Liver (tissue), 9 donors: Measurements from ENCODE around the gene RPUSD2. TPM values are rescaled to one million over a fixed set of nuclear protein-coding genes. Genes with fewer than 3 reads are reported as not detected.

Source experiments
- DNase-seq: peaks from one replicate; pipeline ENCODE4 v3.0.0-alpha.2; 2017; ENCODE audit warnings: low spot score
- H3K27ac ChIP-seq, 2 donors: one replicate each; pipeline ENCODE4 v1.7.0; 2013; ENCODE audit warnings: inconsistent platforms in 2 of 2, low read length in 2 of 2, control low read depth in 1 of 2, low read depth in 1 of 2, mild to moderate bottlenecking in 1 of 2
- H3K27me3 ChIP-seq, 4 donors: one replicate each; pipeline versions ENCODE4 v1.6.1 to v1.7.0; 2013; ENCODE audit warnings: low read length in 3 of 4, inconsistent platforms in 1 of 4, mild to moderate bottlenecking in 1 of 4, moderate library complexity in 1 of 4; ENCODE audit not compliant: control insufficient read depth in 4 of 4, insufficient read depth in 4 of 4
- H3K36me3 ChIP-seq, 4 donors: one replicate each; pipeline versions ENCODE4 v1.6.1 to v1.7.0; 2013; ENCODE audit warnings: low read length in 3 of 4, mild to moderate bottlenecking in 3 of 4, low read depth in 1 of 4, moderate library complexity in 1 of 4; ENCODE audit not compliant: control insufficient read depth in 4 of 4, insufficient read depth in 3 of 4
- H3K4me1 ChIP-seq, 4 donors: one replicate each; pipeline versions ENCODE4 v1.6.1 to v1.7.0; 2013; ENCODE audit warnings: low read length in 3 of 4, mild to moderate bottlenecking in 3 of 4, moderate library complexity in 1 of 4; ENCODE audit not compliant: control insufficient read depth in 4 of 4, insufficient read depth in 4 of 4
- H3K4me3 ChIP-seq, 3 donors: one replicate each; pipeline versions ENCODE4 v1.6.1 to v1.7.0; 2013; ENCODE audit warnings: low read length in 3 of 3, control low read depth in 1 of 3, low read depth in 1 of 3, mild to moderate bottlenecking in 1 of 3
- H3K9ac ChIP-seq, 2 donors: one replicate each; pipeline ENCODE4 v1.7.0; 2013; ENCODE audit warnings: low read length in 2 of 2, mild to moderate bottlenecking in 2 of 2, moderate library complexity in 2 of 2, control low read depth in 1 of 2, low read depth in 1 of 2
- H3K9me3 ChIP-seq, 4 donors: one replicate each; pipeline versions ENCODE4 v1.6.1 to v1.7.0; 2013; ENCODE audit warnings: low read length in 3 of 4; ENCODE audit not compliant: control insufficient read depth in 4 of 4
- ATF3 ChIP-seq: IDR thresholded peaks from 2 replicates; pipeline ENCODE4 v1.6.1; 2016; ENCODE audit warnings: antibody characterized with exemption
- CTCF ChIP-seq: fragments of 150-350 bp; IDR thresholded peaks from 2 replicates; pipeline ENCODE4 v1.5.1; 2017; ENCODE audit warnings: improper control_type of control experiment, low read depth, low read length; ENCODE audit not compliant: missing input control
- EGR1 ChIP-seq, 2 donors: IDR thresholded peaks; 2 replicates each; pipeline ENCODE4 v1.6.1; 2016 to 2018; ENCODE audit warnings: antibody characterized with exemption in 2 of 2, low read depth in 2 of 2
- FOXA2 ChIP-seq: IDR thresholded peaks from 2 replicates; pipeline ENCODE4 v1.6.1; 2016; ENCODE audit warnings: antibody characterized with exemption
- GABPA ChIP-seq, 2 donors: IDR thresholded peaks in 1 of 2; conservative IDR thresholded peaks in 1 of 2; 2 replicates each; pipeline ENCODE4 v1.6.1; 2016; ENCODE audit warnings: antibody characterized with exemption in 2 of 2, mild to moderate bottlenecking in 1 of 2, moderate library complexity in 1 of 2
- HNF4A ChIP-seq, 2 donors: conservative IDR thresholded peaks; 2 replicates each; pipeline ENCODE4 v1.6.1; 2016; ENCODE audit warnings: antibody characterized with exemption in 2 of 2, mild to moderate bottlenecking in 2 of 2
- JUND ChIP-seq, 2 donors: IDR thresholded peaks; 2 replicates each; pipeline ENCODE4 v1.6.1; 2016; ENCODE audit warnings: antibody characterized with exemption in 2 of 2
- MAX ChIP-seq: IDR thresholded peaks from 2 replicates; pipeline ENCODE4 v1.6.1; 2016; ENCODE audit warnings: antibody characterized with exemption
- NR2F2 ChIP-seq: IDR thresholded peaks from 2 replicates; pipeline ENCODE4 v1.6.1; 2016; ENCODE audit warnings: antibody characterized with exemption
- RAD21 ChIP-seq, 2 donors: IDR thresholded peaks; 2 replicates each; pipeline ENCODE4 v1.6.1; 2016; ENCODE audit warnings: antibody characterized with exemption in 2 of 2, mild to moderate bottlenecking in 2 of 2
- REST ChIP-seq: IDR thresholded peaks from 2 replicates; pipeline ENCODE4 v1.6.1; 2016; ENCODE audit warnings: antibody characterized with exemption, mild to moderate bottlenecking
- RXRA ChIP-seq, 2 donors: IDR thresholded peaks; 2 replicates each; pipeline ENCODE4 v1.6.1; 2017 to 2018; ENCODE audit warnings: antibody characterized with exemption in 2 of 2, mild to moderate bottlenecking in 1 of 2
- SP1 ChIP-seq: IDR thresholded peaks from 2 replicates; pipeline ENCODE4 v1.6.1; 2018; ENCODE audit warnings: antibody characterized with exemption, mild to moderate bottlenecking
- YY1 ChIP-seq: IDR thresholded peaks from 2 replicates; pipeline ENCODE4 v1.6.1; 2016; ENCODE audit warnings: antibody characterized with exemption, mild to moderate bottlenecking
- ZBTB33 ChIP-seq: IDR thresholded peaks from 2 replicates; pipeline ENCODE4 v1.6.1; 2016; ENCODE audit warnings: antibody characterized with exemption
- WGBS: extraction: QIAGEN DNeasy Blood & Tissue Kit; methylation state at CpG from one replicate; pipeline ENCODE4 v1.1.7; 2013; 5-methylcytosine and 5-hydroxymethylcytosine counted together
- polyA plus RNA-seq, 2 donors: library from polyadenylated mRNA; stranded (reverse) in 1 of 2; unstranded in 1 of 2; fragments of 200-250 nt in 1 of 2; fragments of >200 nt in 1 of 2; fragmentation: Nextera tagmentation in 1 of 2; extraction: Ambion mirVana in 1 of 2; gene quantifications; one replicate each; pipeline versions ENCODE4 v1.2.1 to v1.2.3, GENCODE V29; 2013 to 2015
- total RNA-seq, 2 donors: library from RNA; depleted of rRNA; stranded (reverse); fragments of >200 nt; gene quantifications; one replicate each; pipeline ENCODE4 v1.2.3, GENCODE V29; 2014
- donor health status: healthy.
- donor health status: healthy.
- donor health status: healthy.
- donor health status: healthy.
- donor health status: healthy.

Gene RPUSD2
- total and polyA plus RNA-seq, 4 donors: 5.3 to 7.6 (median 6.6) TPM

GRCh38 chr15:40597024-40597423 lies 27.9 kb downstream of the RPUSD2 start:
- no peak for DNase-seq
- no peak for TF ChIP-seq RXRA (IDR thresholded peaks at IDR 0.05)
- TF ChIP-seq MAX: no peak
- TF ChIP-seq CTCF: no peak
- TF ChIP-seq EGR1 (IDR thresholded peaks at IDR 0.05; ENCODE audit: low read depth in 2 of 2): no peak
- TF ChIP-seq NR2F2: no peak
- no peak for TF ChIP-seq SP1
- TF ChIP-seq YY1: no peak
- TF ChIP-seq ZBTB33: no peak
- no peak for TF ChIP-seq RAD21 (IDR thresholded peaks at IDR 0.05)
- no peak for TF ChIP-seq HNF4A (conservative IDR thresholded peaks at IDR 0.05)
- TF ChIP-seq GABPA (IDR thresholded peaks at IDR 0.05 in 1 of 2, conservative IDR thresholded peaks at IDR 0.05 in 1 of 2): no peak
- no peak for TF ChIP-seq REST
- TF ChIP-seq JUND (IDR thresholded peaks at IDR 0.05): no peak
- TF ChIP-seq FOXA2: no peak
- H3K4me3 ChIP-seq: no peak overlapping the region
- H3K9ac ChIP-seq: no peak overlapping the region
- WGBS: 96% methylated on average over 2 of the region's 2 CpGs
- no peak overlapping the region for H3K27ac ChIP-seq
- H3K9me3 ChIP-seq: no peaks in the 10 kb centered on the region
- H3K4me1 ChIP-seq: peaks cover 0 to 13% (median 9%) of the 10 kb centered on the region in 4 donors
- no peaks in the 10 kb centered on the region for H3K27me3 ChIP-seq
- no peaks in the 10 kb centered on the region for H3K36me3 ChIP-seq

- H3K27ac ChIP-seq: no peak overlapping the region
- peaks cover 0 to 13% (median 9%) of the 10 kb centered on the region in 4 donors for H3K4me1 ChIP-seq
- no peak overlapping the region for H3K9ac ChIP-seq
- no peaks in the 10 kb centered on the region for H3K9me3 ChIP-seq
- H3K36me3 ChIP-seq: no peaks in the 10 kb centered on the region
- H3K27me3 ChIP-seq: no peaks in the 10 kb centered on the region
- H3K4me3 ChIP-seq: no peak overlapping the region
- WGBS: 76% methylated on average over 3 of the region's 3 CpGs
- no peak for TF ChIP-seq RAD21 (IDR thresholded peaks at IDR 0.05)
- no peak for TF ChIP-seq REST
- TF ChIP-seq ATF3: no peak
- no peak for DNase-seq
Observed at GRCh38 chr15:40598126-40598525, 29.0 kb downstream of the RPUSD2 start.
